HEK293 (cell line): Measurements from ENCODE around the gene SPTAN1.
A peak's percentile ranks its signal among the peaks of the same experiment; 100 is the strongest.

Experiments used
- GLI4 ChIP-seq: fragments of 450-650 bp; formaldehyde crosslinking; IDR thresholded peaks from 2 replicates; pipeline ENCODE4 v1.5.1; 2016; ENCODE audit warnings: missing biosample characterization, missing genetic modification characterization
- GLIS1 ChIP-seq: fragments of 450-650 bp; formaldehyde crosslinking; IDR thresholded peaks from 2 replicates; pipeline ENCODE4 v1.5.1; 2016; ENCODE audit warnings: missing biosample characterization, missing genetic modification characterization
- IKZF3 ChIP-seq: fragments of 450-650 bp; IDR thresholded peaks from 2 replicates; pipeline ENCODE4 v1.5.0; 2018; ENCODE audit warnings: missing biosample characterization, mild to moderate bottlenecking, missing genetic modification characterization, moderate library complexity
- ZBTB48 ChIP-seq: fragments of 450-650 bp; formaldehyde crosslinking; IDR thresholded peaks from 2 replicates; pipeline ENCODE4 v1.5.1; 2016; ENCODE audit warnings: missing biosample characterization, missing genetic modification characterization
- ZNF112 ChIP-seq: fragments of 450-650 bp; formaldehyde crosslinking; IDR thresholded peaks from 2 replicates; pipeline ENCODE4 v1.5.0; 2017; ENCODE audit warnings: missing biosample characterization, missing genetic modification characterization
- ZNF121 ChIP-seq: fragments of 450-650 bp; formaldehyde crosslinking; IDR thresholded peaks from 2 replicates; pipeline ENCODE4 v1.5.1; 2016; ENCODE audit warnings: missing biosample characterization, missing genetic modification characterization
- ZNF133 ChIP-seq: fragments of 450-650 bp; formaldehyde crosslinking; IDR thresholded peaks from 2 replicates; pipeline ENCODE4 v1.5.1; 2016; ENCODE audit warnings: missing biosample characterization, missing genetic modification characterization
- ZNF140 ChIP-seq: fragments of 450-650 bp; formaldehyde crosslinking; IDR thresholded peaks from 2 replicates; pipeline ENCODE4 v1.5.1; 2016; ENCODE audit warnings: missing biosample characterization, missing genetic modification characterization
- ZNF146 ChIP-seq: fragments of 450-650 bp; formaldehyde crosslinking; IDR thresholded peaks from 2 replicates; pipeline ENCODE4 v1.5.1; 2016; ENCODE audit warnings: missing biosample characterization, missing genetic modification characterization
- ZNF155 ChIP-seq: fragments of 450-650 bp; formaldehyde crosslinking; IDR thresholded peaks from 2 replicates; pipeline ENCODE4 v1.5.1; 2016; ENCODE audit warnings: missing biosample characterization, missing genetic modification characterization
- ZNF184 ChIP-seq: fragments of 450-650 bp; IDR thresholded peaks from 2 replicates; pipeline ENCODE4 v1.5.1; 2018; ENCODE audit warnings: missing biosample characterization, mild to moderate bottlenecking, missing genetic modification characterization
- ZNF24 ChIP-seq: fragments of 450-650 bp; formaldehyde crosslinking; IDR thresholded peaks from 2 replicates; pipeline ENCODE4 v1.5.1; 2016; ENCODE audit warnings: missing biosample characterization, missing genetic modification characterization
- ZNF26 ChIP-seq: fragments of 450-650 bp; formaldehyde crosslinking; IDR thresholded peaks from 2 replicates; pipeline ENCODE4 v1.5.1; 2016; ENCODE audit warnings: missing biosample characterization, missing genetic modification characterization
- ZNF341 ChIP-seq: fragments of 450-650 bp; formaldehyde crosslinking; IDR thresholded peaks from 2 replicates; pipeline ENCODE4; 2016; ENCODE audit warnings: low read depth, missing biosample characterization, missing genetic modification characterization
- ZNF37A ChIP-seq: fragments of 450-650 bp; IDR thresholded peaks from 2 replicates; pipeline ENCODE4 v1.5.1; 2018; ENCODE audit warnings: missing biosample characterization, missing genetic modification characterization
- ZNF423 ChIP-seq: fragments of 450-650 bp; formaldehyde crosslinking; IDR thresholded peaks from 2 replicates; pipeline ENCODE4 v1.5.1; 2016; ENCODE audit warnings: missing biosample characterization, missing genetic modification characterization
- ZNF473 ChIP-seq: fragments of 450-650 bp; formaldehyde crosslinking; IDR thresholded peaks from 2 replicates; pipeline ENCODE4 v1.5.1; 2017; ENCODE audit warnings: missing biosample characterization, missing genetic modification characterization
- ZNF600 ChIP-seq: fragments of 450-650 bp; formaldehyde crosslinking; IDR thresholded peaks from 2 replicates; pipeline ENCODE4 v1.5.1; 2016; ENCODE audit warnings: missing biosample characterization, missing genetic modification characterization
- ZNF664 ChIP-seq: fragments of 450-650 bp; formaldehyde crosslinking; IDR thresholded peaks from 2 replicates; pipeline ENCODE4 v1.5.1; 2016; ENCODE audit warnings: missing biosample characterization, missing genetic modification characterization
- ZNF76 ChIP-seq: fragments of 450-650 bp; formaldehyde crosslinking; IDR thresholded peaks from 2 replicates; pipeline ENCODE4; 2016; ENCODE audit warnings: low read depth, missing biosample characterization, missing genetic modification characterization, borderline replicate concordance
- ZSCAN16 ChIP-seq: fragments of 450-650 bp; formaldehyde crosslinking; IDR thresholded peaks from 2 replicates; pipeline ENCODE4 v1.5.1; 2016; ENCODE audit warnings: missing biosample characterization, missing genetic modification characterization
- TF ChIP-seq, protein P1 (sequence below): fragments of 450-650 bp; formaldehyde crosslinking; IDR thresholded peaks from 2 replicates; pipeline ENCODE4 v1.5.1; 2016; ENCODE audit warnings: missing biosample characterization, missing genetic modification characterization
- TF ChIP-seq, protein P2 (sequence below): fragments of 450-650 bp; formaldehyde crosslinking; IDR thresholded peaks from 2 replicates; pipeline ENCODE4 v1.5.1; 2016; ENCODE audit warnings: missing biosample characterization, missing genetic modification characterization
- TF ChIP-seq, protein P3 (sequence below): fragments of 450-650 bp; formaldehyde crosslinking; IDR thresholded peaks from 2 replicates; pipeline ENCODE4 v1.5.1; 2016; ENCODE audit warnings: missing biosample characterization, missing genetic modification characterization
- TF ChIP-seq, protein P4 (sequence below): fragments of 450-650 bp; formaldehyde crosslinking; IDR thresholded peaks from 2 replicates; pipeline ENCODE4 v1.5.1; 2016; ENCODE audit warnings: missing biosample characterization, missing genetic modification characterization

Gene SPTAN1

DNA sequence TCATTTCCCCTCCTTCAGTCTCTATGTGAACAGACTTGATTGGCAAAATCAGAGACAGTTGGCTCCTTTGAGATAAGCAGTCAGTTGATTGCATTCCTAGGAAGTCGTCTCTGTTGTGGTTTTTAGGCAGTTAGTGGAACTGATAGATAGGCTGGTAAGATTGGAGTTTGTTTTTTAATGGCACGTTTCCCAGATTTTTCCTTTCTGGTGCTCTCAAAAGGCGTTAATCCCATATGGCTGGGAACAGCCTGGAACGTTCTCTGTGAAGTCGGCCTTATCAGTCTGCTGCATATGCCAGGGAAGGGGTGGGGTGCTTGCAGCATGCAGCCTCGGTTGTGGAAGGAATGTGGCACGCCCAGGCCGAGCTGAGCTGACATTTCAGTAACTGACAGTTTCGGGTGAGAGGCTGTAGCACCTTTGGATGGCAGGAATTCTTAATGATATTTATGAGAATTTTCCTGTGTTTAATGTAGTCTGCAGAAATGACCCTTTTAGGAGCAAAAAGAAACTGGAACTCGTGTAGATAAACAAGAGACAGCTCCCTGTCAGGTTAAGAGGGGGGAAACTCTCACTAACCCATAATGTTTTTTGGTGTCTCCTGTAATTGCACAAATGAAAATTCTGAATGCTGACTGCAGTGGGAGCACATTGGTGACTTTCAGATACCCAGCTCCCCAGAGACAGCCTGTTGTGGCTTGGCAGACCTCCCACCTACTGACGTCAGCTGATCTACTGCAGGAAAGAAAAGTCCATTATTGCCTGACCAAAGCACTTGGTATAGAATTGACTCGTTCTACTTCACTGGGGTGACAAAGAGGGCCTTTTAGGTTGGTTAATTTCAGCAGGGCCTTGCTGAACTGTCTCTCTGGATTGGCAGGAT lies 6.3 kb downstream of the SPTAN1 start (continued):
- TF ChIP-seq ZNF26 (tag by site-specific recombination), result no peak
- peak; percentile 65 for TF ChIP-seq ZNF341 (tag by site-specific recombination)
- TF ChIP-seq ZNF664 (tag by site-specific recombination), result no peak
- no peak for TF ChIP-seq ZSCAN16 (tag by site-specific recombination)
- no peak for TF ChIP-seq ZNF121 (tag by site-specific recombination)
- no peak for TF ChIP-seq ZNF140
- TF ChIP-seq, protein P1, sequence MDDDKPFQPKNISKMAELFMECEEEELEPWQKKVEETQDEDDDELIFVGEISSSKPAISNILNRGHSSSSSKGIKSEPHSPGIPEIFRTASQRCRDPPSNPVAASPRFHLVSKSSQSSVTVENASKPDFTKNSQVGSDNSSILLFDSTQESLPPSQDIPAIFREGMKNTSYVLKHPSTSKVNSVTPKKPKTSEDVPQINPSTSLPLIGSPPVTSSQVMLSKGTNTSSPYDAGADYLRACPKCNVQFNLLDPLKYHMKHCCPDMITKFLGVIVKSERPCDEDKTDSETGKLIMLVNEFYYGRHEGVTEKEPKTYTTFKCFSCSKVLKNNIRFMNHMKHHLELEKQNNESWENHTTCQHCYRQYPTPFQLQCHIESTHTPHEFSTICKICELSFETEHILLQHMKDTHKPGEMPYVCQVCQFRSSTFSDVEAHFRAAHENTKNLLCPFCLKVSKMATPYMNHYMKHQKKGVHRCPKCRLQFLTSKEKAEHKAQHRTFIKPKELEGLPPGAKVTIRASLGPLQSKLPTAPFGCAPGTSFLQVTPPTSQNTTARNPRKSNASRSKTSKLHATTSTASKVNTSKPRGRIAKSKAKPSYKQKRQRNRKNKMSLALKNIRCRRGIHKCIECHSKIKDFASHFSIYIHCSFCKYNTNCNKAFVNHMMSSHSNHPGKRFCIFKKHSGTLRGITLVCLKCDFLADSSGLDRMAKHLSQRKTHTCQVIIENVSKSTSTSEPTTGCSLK (tag by site-specific recombination), result no peak
- TF ChIP-seq ZNF146, result no peak
- peak; percentile 94 for TF ChIP-seq ZNF24 (tag by site-specific recombination)
- peak; percentile 25; the same call in 1 of the 2 replicates for TF ChIP-seq GLIS1
- no peak for TF ChIP-seq ZNF112 (tag by site-specific recombination)
- no peak for TF ChIP-seq ZNF76 (tag by site-specific recombination)
- TF ChIP-seq ZBTB48 (tag by site-specific recombination), result no peak
- 0 out of 2 replicates have a peak, but pooled peaks have one; percentile 32 for TF ChIP-seq ZNF423
- TF ChIP-seq ZNF600 (tag by site-specific recombination), result no peak; the same call in 1 of the 2 replicates
- TF ChIP-seq, protein P2, sequence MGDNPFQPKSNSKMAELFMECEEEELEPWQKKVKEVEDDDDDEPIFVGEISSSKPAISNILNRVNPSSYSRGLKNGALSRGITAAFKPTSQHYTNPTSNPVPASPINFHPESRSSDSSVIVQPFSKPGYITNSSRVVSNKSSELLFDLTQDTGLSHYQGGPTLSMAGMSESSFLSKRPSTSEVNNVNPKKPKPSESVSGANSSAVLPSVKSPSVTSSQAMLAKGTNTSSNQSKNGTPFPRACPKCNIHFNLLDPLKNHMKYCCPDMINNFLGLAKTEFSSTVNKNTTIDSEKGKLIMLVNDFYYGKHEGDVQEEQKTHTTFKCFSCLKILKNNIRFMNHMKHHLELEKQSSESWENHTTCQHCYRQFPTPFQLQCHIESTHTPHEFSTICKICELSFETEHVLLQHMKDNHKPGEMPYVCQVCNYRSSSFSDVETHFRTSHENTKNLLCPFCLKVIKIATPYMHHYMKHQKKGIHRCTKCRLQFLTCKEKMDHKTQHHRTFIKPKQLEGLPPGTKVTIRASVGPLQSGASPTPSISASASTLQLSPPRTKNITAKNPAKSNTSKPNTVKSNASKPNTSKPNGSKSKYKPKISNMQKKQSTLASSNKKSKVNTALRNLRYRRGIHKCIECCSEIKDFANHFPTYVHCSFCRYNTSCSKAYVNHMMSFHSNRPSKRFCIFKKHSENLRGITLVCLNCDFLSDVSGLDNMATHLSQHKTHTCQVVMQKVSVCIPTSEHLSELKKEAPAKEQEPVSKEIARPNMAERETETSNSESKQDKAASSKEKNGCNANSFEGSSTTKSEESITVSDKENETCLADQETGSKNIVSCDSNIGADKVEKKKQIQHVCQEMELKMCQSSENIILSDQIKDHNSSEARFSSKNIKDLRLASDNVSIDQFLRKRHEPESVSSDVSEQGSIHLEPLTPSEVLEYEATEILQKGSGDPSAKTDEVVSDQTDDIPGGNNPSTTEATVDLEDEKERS, result no peak
- no peak for TF ChIP-seq ZNF473 (tag by site-specific recombination)
- no peak for TF ChIP-seq GLI4 (tag by site-specific recombination)
- peak; percentile 73 for TF ChIP-seq IKZF3 (tag by site-specific recombination)
- TF ChIP-seq, protein P3, sequence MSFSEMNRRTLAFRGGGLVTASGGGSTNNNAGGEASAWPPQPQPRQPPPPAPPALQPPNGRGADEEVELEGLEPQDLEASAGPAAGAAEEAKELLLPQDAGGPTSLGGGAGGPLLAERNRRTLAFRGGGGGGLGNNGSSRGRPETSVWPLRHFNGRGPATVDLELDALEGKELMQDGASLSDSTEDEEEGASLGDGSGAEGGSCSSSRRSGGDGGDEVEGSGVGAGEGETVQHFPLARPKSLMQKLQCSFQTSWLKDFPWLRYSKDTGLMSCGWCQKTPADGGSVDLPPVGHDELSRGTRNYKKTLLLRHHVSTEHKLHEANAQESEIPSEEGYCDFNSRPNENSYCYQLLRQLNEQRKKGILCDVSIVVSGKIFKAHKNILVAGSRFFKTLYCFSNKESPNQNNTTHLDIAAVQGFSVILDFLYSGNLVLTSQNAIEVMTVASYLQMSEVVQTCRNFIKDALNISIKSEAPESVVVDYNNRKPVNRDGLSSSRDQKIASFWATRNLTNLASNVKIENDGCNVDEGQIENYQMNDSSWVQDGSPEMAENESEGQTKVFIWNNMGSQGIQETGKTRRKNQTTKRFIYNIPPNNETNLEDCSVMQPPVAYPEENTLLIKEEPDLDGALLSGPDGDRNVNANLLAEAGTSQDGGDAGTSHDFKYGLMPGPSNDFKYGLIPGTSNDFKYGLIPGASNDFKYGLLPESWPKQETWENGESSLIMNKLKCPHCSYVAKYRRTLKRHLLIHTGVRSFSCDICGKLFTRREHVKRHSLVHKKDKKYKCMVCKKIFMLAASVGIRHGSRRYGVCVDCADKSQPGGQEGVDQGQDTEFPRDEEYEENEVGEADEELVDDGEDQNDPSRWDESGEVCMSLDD (tag by site-specific recombination), result no peak
- TF ChIP-seq ZNF184 (tag by site-specific recombination), result no peak
- no peak for TF ChIP-seq ZNF133 (tag by site-specific recombination)
- no peak for TF ChIP-seq ZNF37A (tag by site-specific recombination)
- TF ChIP-seq, protein P4, sequence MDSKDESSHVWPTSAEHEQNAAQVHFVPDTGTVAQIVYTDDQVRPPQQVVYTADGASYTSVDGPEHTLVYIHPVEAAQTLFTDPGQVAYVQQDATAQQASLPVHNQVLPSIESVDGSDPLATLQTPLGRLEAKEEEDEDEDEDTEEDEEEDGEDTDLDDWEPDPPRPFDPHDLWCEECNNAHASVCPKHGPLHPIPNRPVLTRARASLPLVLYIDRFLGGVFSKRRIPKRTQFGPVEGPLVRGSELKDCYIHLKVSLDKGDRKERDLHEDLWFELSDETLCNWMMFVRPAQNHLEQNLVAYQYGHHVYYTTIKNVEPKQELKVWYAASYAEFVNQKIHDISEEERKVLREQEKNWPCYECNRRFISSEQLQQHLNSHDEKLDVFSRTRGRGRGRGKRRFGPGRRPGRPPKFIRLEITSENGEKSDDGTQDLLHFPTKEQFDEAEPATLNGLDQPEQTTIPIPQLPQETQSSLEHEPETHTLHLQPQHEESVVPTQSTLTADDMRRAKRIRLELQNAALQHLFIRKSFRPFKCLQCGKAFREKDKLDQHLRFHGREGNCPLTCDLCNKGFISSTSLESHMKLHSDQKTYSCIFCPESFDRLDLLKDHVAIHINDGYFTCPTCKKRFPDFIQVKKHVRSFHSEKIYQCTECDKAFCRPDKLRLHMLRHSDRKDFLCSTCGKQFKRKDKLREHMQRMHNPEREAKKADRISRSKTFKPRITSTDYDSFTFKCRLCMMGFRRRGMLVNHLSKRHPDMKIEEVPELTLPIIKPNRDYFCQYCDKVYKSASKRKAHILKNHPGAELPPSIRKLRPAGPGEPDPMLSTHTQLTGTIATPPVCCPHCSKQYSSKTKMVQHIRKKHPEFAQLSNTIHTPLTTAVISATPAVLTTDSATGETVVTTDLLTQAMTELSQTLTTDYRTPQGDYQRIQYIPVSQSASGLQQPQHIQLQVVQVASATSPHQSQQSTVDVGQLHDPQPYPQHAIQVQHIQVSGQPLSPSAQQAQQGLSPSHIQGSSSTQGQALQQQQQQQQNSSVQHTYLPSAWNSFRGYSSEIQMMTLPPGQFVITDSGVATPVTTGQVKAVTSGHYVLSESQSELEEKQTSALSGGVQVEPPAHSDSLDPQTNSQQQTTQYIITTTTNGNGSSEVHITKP (tag by site-specific recombination), result no peak; the same call in none of the 2 replicates
- TF ChIP-seq ZNF155 (tag by site-specific recombination), result no peak
